ENCODE data around the gene RGS6.

DNA sequence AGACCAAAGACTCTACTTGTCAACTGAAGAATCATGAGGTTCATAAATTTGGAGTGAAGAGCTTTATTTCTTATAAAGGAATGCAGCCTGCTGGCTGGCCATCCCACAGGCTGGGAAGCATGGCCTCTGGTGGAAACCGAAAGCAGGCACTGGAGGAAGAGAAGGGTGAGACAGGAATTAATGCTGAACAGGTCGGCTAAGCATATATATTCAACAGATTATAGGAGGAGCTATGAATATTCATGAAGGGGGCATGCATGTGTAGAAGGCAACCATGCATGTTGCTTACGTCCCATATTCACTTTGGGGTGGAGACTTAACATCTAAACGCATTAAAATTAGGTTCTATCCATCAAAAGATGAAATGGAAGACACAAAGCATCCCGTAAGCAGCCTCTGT, 20.6 kb upstream of the RGS6 start:
- no peak for TF ChIP-seq POLR2A (IDR thresholded peaks at IDR 0.05; ENCODE audit: low read depth, low read length)
- TF ChIP-seq SMC3 (IDR thresholded peaks at IDR 0.05; ENCODE audit: low read depth, low read length), result no peak
- TF ChIP-seq, protein P1, sequence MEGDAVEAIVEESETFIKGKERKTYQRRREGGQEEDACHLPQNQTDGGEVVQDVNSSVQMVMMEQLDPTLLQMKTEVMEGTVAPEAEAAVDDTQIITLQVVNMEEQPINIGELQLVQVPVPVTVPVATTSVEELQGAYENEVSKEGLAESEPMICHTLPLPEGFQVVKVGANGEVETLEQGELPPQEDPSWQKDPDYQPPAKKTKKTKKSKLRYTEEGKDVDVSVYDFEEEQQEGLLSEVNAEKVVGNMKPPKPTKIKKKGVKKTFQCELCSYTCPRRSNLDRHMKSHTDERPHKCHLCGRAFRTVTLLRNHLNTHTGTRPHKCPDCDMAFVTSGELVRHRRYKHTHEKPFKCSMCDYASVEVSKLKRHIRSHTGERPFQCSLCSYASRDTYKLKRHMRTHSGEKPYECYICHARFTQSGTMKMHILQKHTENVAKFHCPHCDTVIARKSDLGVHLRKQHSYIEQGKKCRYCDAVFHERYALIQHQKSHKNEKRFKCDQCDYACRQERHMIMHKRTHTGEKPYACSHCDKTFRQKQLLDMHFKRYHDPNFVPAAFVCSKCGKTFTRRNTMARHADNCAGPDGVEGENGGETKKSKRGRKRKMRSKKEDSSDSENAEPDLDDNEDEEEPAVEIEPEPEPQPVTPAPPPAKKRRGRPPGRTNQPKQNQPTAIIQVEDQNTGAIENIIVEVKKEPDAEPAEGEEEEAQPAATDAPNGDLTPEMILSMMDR (conservative IDR thresholded peaks at IDR 0.05; ENCODE audit: low read depth, low read length), result no peak
- TF ChIP-seq, protein P2, sequence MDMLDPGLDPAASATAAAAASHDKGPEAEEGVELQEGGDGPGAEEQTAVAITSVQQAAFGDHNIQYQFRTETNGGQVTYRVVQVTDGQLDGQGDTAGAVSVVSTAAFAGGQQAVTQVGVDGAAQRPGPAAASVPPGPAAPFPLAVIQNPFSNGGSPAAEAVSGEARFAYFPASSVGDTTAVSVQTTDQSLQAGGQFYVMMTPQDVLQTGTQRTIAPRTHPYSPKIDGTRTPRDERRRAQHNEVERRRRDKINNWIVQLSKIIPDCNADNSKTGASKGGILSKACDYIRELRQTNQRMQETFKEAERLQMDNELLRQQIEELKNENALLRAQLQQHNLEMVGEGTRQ (IDR thresholded peaks at IDR 0.05; ENCODE audit: low read depth, low read length), result no peak
- no peak for TF ChIP-seq CEBPB (IDR thresholded peaks at IDR 0.05; ENCODE audit: low read depth, low read length)
- no peak for TF ChIP-seq RCOR1 (IDR thresholded peaks at IDR 0.05; ENCODE audit: insufficient replicate concordance, low read length)
- TF ChIP-seq MAZ (IDR thresholded peaks at IDR 0.05; ENCODE audit: borderline replicate concordance, low read depth, low read length), result no peak
- TF ChIP-seq FOS (IDR thresholded peaks at IDR 0.05; ENCODE audit: low read depth, low read length), result no peak
